T47D (cell line): ENCODE data around the gene DNAJC13.
A peak's percentile ranks its signal among the peaks of the same experiment; 100 is the strongest.
"Not testable (repeated sequence)": the region's sequence is repeated elsewhere in the genome, so short reads cannot be mapped to it uniquely, and the experiment has no call there.

Experiments
- DNase-seq, 2 experiments: peaks; one replicate each; pipeline versions ENCODE4 v3.0.0 to v3.0.0-alpha.2; 2011 to 2012; ENCODE audit warnings: low read depth in 1 of 2, low spot score in 1 of 2
- JUND ChIP-seq: IDR thresholded peaks from 2 replicates; pipeline ENCODE4 v1.6.1; 2012; ENCODE audit warnings: low read depth
- in situ Hi-C: cut with HindIII; loops from 2 replicates; pipeline ENCODE4 v1.10.0; 2016; ENCODE audit warnings: low sequenced_read_pairs, low pct_unique_long_range_greater_than_20kb

DNAJC13 gene

GRCh38 chr3:132416807-132417694 is at the start of gene DNAJC13:
DNAJC13 (plus strand) TSS chr3:132417502; CDS start chr3:132434551, 17,049 bp downstream.
- TF ChIP-seq JUND = no peak
- in situ Hi-C loops = no loop called here
- DNase-seq = peak; percentile 81 to 94

GRCh38 chr3:132368515-132368914 is 48.8 kb upstream of the DNAJC13 start:
- no peak for DNase-seq
- no peak for TF ChIP-seq JUND
- in situ Hi-C loops = no loop called here

GRCh38 chr3:132368962-132369361 is 48.3 kb upstream of the DNAJC13 start:
- no peak for TF ChIP-seq JUND
- no peak for DNase-seq
- in situ Hi-C loops = no loop called here

GRCh38 chr3:132376945-132377354 is 40.4 kb upstream of the DNAJC13 start:
- in situ Hi-C loops, DNase-seq: not testable (repeated sequence)

- in situ Hi-C loops = no loop called here
- no peak for TF ChIP-seq JUND
- DNase-seq = no peak
Observed at GRCh38 chr3:132378048-132378762, 39.1 kb upstream of the DNAJC13 start.

DNA sequence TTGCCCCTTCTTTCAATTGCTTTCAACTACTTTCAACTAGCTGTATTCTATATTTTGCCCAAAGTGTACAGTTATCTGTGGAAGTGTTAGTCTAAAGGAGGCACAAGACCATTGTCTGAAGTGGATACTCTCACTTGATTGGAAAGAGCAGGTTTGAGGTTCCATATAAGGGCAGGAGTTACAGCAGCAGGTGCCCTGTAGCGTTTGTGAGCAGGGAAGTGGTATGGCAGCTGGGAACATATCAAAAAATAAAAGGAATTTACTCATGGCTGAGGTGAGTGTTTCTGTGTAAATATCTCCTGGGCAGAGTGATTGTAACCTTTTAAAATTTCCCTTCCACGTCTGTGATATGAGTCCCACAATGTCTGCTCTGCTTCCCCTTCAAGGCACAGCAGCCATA is 38.5 kb upstream of the DNAJC13 start:
- no peak for TF ChIP-seq JUND
- in situ Hi-C loops = no loop called here
- DNase-seq = no peak

DNA sequence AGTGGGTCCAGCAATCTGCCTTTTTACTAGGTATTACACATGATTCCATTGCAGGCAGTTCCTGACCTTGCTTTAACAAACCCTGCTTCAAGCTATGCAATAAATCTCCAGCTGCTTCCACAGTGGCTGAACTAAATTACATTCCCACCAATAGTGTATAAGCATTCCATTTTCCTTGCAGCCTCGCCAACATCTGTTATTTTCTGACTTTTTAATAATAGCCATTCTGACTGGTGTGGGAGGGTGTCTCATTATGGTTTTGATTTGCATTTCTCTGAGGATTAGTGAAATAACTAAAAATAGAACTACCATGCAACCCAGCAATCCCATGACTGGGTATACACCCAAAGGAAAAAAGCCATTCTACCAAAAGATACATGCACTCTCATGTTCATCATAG is 36.4 kb upstream of the DNAJC13 start:
- no peak for TF ChIP-seq JUND
- no peak for DNase-seq
- in situ Hi-C loops = no loop called here

GRCh38 chr3:132381348-132381944 is 35.9 kb upstream of the DNAJC13 start:
- in situ Hi-C loops = no loop called here
- no peak for DNase-seq
- no peak for TF ChIP-seq JUND

DNA sequence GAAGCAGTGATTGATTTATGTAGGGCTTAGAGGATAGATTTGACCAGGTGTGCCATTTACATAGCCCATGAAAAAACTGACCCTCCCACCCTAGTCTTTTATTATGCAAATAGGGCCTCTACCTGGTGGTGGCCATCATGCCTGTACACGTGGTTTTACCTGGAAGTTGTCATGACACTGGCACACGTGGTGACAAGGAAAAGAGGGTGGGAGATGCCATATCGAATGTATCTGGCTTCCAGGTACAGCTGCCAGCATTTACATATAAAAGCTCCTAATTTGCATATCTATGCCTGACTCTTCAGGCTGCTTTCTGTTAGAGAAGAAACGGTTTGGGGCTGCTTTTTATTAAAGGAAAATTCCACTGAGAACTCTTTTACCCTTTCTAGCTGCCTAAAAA is 35.0 kb upstream of the DNAJC13 start:
- in situ Hi-C loops = no loop called here
- no peak for TF ChIP-seq JUND
- DNase-seq = no peak

- TF ChIP-seq JUND = no peak
- DNase-seq = no peak
- in situ Hi-C loops = no loop called here
Observed at GRCh38 chr3:132382688-132383194, 34.6 kb upstream of the DNAJC13 start.

DNA sequence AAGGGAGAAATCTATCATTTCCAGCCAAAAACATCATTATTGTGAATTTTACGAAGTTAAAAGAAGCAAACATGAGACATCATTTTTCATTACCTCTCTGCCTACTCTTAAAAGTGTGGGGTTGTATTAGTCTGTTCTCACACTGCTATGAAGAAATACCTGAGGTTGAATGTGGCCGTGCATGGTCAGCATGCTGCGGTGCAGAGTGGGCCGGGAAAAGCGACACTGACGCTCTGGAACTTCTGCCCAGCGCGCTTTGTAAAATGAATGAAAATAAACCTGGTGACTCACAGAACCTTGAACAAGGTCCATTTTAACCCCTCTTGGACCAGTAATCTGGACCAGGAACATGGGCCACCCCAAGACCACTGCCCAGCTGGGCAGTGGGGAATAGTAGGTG is 31.0 kb upstream of the DNAJC13 start:
- no peak for TF ChIP-seq JUND
- in situ Hi-C loops = no loop called here
- DNase-seq = no peak

DNA sequence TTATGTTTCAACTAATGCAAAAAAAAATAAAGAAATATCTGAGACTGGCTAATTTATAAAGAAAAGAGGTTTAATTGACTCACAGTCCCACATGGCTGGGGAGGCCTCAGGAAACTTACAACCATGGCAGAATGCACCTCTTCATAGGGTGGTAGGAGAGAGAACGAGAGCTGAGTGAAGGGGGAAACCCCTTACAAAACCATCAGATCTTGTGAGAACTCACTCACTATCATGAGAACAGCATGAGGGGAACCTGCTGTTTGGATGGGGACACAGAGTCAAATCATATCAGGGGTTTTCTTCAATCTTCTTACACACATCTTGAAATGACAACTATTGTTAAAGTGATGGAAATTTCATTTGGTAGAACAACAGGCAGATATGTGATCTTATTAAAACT is 24.6 kb upstream of the DNAJC13 start:
- in situ Hi-C loops, DNase-seq: not testable (repeated sequence)

GRCh38 chr3:132394320-132394719 is 23.0 kb upstream of the DNAJC13 start:
- DNase-seq = no peak
- TF ChIP-seq JUND = no peak
- in situ Hi-C loops = no loop called here
